Parathyroid adenoma (tissue), 2 donors: Measurements from ENCODE around the gene KLK14.

Source experiments
- H2AFZ ChIP-seq: fragments of 300-600 bp; sonication (generic); one replicate; pipeline ENCODE4 v1.7.0; 2017; ENCODE audit warnings: antibody characterized with exemption, mild to moderate bottlenecking
- H3K27ac ChIP-seq: fragments of 300-600 bp; sonication (generic); one replicate; pipeline ENCODE4 v1.7.0; 2017
- H3K27me3 ChIP-seq: fragments of 300-600 bp; sonication (generic); one replicate; pipeline ENCODE4 v1.7.0; 2017; ENCODE audit warnings: low read length; ENCODE audit not compliant: control insufficient read depth, insufficient read depth
- H3K36me3 ChIP-seq: fragments of 300-600 bp; sonication (generic); one replicate; pipeline ENCODE4 v1.7.0; 2017; ENCODE audit warnings: low read length; ENCODE audit not compliant: control insufficient read depth, insufficient read depth
- H3K4me1 ChIP-seq: fragments of 300-600 bp; sonication (generic); one replicate; pipeline ENCODE4 v1.7.0; 2017; ENCODE audit warnings: control low read depth
- H3K4me2 ChIP-seq: fragments of 300-600 bp; sonication (generic); one replicate; pipeline ENCODE4 v1.7.0; 2017; ENCODE audit warnings: low read length
- H3K4me3 ChIP-seq: fragments of 300-600 bp; sonication (generic); one replicate; pipeline ENCODE4 v1.7.0; 2017; ENCODE audit warnings: low read depth, low read length
- H3K79me2 ChIP-seq: fragments of 300-600 bp; sonication (generic); one replicate; pipeline ENCODE4 v1.7.0; 2017; ENCODE audit warnings: control low read depth
- H3K9ac ChIP-seq: fragments of 300-600 bp; sonication (generic); one replicate; pipeline ENCODE4 v1.7.0; 2017; ENCODE audit warnings: mild to moderate bottlenecking
- H3K9me3 ChIP-seq: fragments of 300-600 bp; sonication (generic); one replicate; pipeline ENCODE4 v1.7.0; 2017; ENCODE audit warnings: low read length; ENCODE audit not compliant: control insufficient read depth
- TF ChIP-seq, protein P1 (sequence below): fragments of 300-600 bp; sonication (generic); IDR thresholded peaks from one replicate; pipeline ENCODE4 v1.7.0; 2017; ENCODE audit warnings: antibody characterized with exemption, mild to moderate bottlenecking
- donor health status: primary hyperparathyroidism.

Gene KLK14

DNA sequence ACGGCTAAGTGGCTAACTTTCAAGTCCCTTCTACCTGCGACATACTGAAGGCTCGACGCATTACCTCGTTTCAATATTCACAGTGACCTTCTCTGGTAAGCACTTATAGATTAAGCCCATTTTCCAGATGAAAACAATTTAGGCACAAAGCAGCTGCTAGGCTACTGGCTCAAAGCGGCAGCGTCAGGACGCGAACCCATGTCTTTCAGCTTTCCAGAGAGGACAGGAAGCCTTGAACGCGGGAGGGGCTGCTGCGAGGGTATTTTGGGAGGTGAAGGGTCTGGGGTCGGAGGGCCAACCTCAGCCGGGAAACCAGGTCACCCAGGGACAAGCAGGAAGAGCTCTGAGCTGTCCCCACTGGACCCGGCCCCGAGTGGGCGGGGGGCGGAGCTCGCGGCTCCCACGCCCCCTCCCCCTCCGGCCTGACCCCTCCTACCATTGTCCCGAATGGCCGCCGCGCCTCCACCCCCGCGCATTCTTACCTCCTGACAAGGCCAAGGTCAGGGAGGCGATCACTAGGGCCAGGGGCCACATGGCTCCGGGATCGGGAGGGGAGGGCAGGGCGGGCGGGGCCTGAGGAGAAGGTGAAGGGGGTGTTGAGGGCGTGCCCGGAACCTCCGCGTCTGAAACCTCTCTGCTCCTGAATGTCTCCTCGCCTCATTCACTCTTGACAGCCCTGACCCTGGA is 18.0 kb downstream of the KLK14 start, which contains the start of gene KLK13:
Gene KLK13 (minus strand): TSS at position 559 of the 687 bp plus-strand sequence. CDS start 25 bp downstream, at position 534.
- no peaks in the 10 kb centered on the region for H3K36me3 ChIP-seq
- H3K4me3 ChIP-seq, result peak within 1 kb of the TSS; percentile 37

DNA sequence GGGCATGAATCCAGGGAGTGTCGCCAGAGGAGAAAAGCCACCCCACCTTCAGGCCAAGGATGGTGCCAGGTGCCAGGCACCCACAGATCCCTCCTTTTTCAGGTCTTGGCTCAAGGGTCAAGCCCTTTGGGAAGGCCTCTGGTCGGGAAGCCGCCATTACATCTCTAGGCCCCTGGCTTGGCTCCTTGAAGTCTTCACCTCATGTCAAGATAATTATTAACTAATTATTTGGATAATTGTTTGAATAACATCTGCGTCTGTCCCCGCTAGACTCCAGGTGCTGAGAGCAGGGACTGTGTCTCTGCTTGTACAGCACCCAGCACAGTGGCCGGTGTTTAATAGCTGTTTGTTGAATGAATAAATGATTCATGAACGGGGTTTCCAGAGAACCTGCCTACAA is 19.0 kb downstream of the KLK14 start:
- Histone ChIP-seq H3K4me1 (no peaks in the 10 kb centered on the region), H3K27ac (no peak overlapping the region), H3K9me3 (no peaks in the 10 kb centered on the region), H3K79me2 (no peaks in the 10 kb centered on the region), H3K4me3 (no peak overlapping the region), H2AFZ (no peak overlapping the region), H3K9ac (no peak overlapping the region), H3K27me3 (no peaks in the 10 kb centered on the region), H3K36me3 (no peaks in the 10 kb centered on the region), H3K4me2 (no peak overlapping the region)
- TF ChIP-seq, protein P1, sequence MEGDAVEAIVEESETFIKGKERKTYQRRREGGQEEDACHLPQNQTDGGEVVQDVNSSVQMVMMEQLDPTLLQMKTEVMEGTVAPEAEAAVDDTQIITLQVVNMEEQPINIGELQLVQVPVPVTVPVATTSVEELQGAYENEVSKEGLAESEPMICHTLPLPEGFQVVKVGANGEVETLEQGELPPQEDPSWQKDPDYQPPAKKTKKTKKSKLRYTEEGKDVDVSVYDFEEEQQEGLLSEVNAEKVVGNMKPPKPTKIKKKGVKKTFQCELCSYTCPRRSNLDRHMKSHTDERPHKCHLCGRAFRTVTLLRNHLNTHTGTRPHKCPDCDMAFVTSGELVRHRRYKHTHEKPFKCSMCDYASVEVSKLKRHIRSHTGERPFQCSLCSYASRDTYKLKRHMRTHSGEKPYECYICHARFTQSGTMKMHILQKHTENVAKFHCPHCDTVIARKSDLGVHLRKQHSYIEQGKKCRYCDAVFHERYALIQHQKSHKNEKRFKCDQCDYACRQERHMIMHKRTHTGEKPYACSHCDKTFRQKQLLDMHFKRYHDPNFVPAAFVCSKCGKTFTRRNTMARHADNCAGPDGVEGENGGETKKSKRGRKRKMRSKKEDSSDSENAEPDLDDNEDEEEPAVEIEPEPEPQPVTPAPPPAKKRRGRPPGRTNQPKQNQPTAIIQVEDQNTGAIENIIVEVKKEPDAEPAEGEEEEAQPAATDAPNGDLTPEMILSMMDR, result no peak

More for the DNA sequence above, 18.0 kb downstream of the KLK14 start, which contains the start of gene KLK13:
- no peaks in the 10 kb centered on the region for H3K79me2 ChIP-seq
- no peak within 1 kb of the TSS for H3K27ac ChIP-seq
- no peaks in the 10 kb centered on the region for H3K27me3 ChIP-seq
- H3K9me3 ChIP-seq, result no peaks in the 10 kb centered on the region
- H3K4me2 ChIP-seq, result peak within 1 kb of the TSS; percentile 68
- TF ChIP-seq, protein P1, result no peak
- no peaks in the 10 kb centered on the region for H3K4me1 ChIP-seq
- no peak within 1 kb of the TSS for H3K9ac ChIP-seq
- H2AFZ ChIP-seq, result peak within 1 kb of the TSS; percentile 87

- TF ChIP-seq, protein P1, result no peak
- Histone ChIP-seq H3K27ac (no peak overlapping the region), H3K4me2 (no peak overlapping the region), H2AFZ (no peak overlapping the region), H3K27me3 (no peaks in the 10 kb centered on the region), H3K9me3 (no peaks in the 10 kb centered on the region), H3K4me1 (no peaks in the 10 kb centered on the region), H3K4me3 (no peak overlapping the region), H3K36me3 (no peaks in the 10 kb centered on the region), H3K9ac (no peak overlapping the region), H3K79me2 (no peaks in the 10 kb centered on the region)
Observed at GRCh38 chr19:51060973-51061372, 21.7 kb downstream of the KLK14 start.

DNA sequence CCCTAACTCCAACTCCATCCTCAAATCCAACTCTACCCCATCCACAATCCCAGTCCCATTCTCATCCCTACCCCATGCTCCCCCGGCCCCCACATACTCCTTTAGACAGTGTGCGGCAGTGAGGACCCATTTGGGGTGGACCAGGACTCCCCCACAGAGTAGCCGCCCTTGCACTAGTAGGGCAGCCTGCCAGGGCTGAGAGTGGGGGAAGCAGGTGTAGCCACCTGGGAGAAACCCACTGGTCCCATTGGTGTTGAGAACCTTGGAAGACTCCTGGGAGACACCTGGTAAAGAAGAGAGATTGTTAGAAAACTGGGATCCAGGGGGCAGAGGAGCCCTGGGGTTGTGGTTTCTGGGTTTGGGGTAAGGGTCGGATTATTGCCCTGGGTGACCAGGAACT is 22.4 kb downstream of the KLK14 start:
- H3K36me3 ChIP-seq, result no peaks in the 10 kb centered on the region
- no peaks in the 10 kb centered on the region for H3K79me2 ChIP-seq
- H3K4me3 ChIP-seq, result no peak overlapping the region
- no peaks in the 10 kb centered on the region for H3K4me1 ChIP-seq
- no peak overlapping the region for H3K4me2 ChIP-seq
- TF ChIP-seq, protein P1, result no peak
- no peak overlapping the region for H2AFZ ChIP-seq
- no peak overlapping the region for H3K9ac ChIP-seq
- H3K27me3 ChIP-seq, result no peaks in the 10 kb centered on the region
- H3K27ac ChIP-seq, result no peak overlapping the region
- H3K9me3 ChIP-seq, result no peaks in the 10 kb centered on the region

DNA sequence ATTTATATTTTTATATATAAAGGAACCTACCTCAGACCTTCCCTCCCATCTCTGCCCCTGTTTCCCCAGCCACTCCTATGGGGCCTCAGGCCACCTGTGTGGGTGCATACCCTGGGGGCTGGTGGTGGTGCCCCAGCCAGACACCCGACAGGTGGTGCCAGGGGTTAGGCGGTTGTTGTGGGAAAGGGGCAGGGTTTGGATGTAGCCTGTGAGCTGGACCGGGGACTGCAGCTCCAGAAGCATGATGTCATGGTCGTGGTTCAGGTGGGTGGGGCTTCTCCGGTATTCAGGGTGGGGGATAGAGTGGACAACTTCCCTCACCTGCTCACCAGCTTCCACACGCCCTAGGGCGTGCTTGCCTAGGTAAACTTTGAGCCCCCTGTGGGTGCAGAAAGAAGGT is 23.0 kb downstream of the KLK14 start:
- H3K27me3 ChIP-seq, result no peaks in the 10 kb centered on the region
- H3K27ac ChIP-seq, result no peak overlapping the region
- TF ChIP-seq, protein P1, result no peak
- H3K79me2 ChIP-seq, result no peaks in the 10 kb centered on the region
- no peak overlapping the region for H3K4me3 ChIP-seq
- no peaks in the 10 kb centered on the region for H3K4me1 ChIP-seq
- H3K4me2 ChIP-seq, result no peak overlapping the region
- H3K9ac ChIP-seq, result no peak overlapping the region
- H3K9me3 ChIP-seq, result no peaks in the 10 kb centered on the region
- no peak overlapping the region for H2AFZ ChIP-seq
- no peaks in the 10 kb centered on the region for H3K36me3 ChIP-seq
